Measurements from ENCODE around the gene MADCAM1.

Gene MADCAM1

DNA sequence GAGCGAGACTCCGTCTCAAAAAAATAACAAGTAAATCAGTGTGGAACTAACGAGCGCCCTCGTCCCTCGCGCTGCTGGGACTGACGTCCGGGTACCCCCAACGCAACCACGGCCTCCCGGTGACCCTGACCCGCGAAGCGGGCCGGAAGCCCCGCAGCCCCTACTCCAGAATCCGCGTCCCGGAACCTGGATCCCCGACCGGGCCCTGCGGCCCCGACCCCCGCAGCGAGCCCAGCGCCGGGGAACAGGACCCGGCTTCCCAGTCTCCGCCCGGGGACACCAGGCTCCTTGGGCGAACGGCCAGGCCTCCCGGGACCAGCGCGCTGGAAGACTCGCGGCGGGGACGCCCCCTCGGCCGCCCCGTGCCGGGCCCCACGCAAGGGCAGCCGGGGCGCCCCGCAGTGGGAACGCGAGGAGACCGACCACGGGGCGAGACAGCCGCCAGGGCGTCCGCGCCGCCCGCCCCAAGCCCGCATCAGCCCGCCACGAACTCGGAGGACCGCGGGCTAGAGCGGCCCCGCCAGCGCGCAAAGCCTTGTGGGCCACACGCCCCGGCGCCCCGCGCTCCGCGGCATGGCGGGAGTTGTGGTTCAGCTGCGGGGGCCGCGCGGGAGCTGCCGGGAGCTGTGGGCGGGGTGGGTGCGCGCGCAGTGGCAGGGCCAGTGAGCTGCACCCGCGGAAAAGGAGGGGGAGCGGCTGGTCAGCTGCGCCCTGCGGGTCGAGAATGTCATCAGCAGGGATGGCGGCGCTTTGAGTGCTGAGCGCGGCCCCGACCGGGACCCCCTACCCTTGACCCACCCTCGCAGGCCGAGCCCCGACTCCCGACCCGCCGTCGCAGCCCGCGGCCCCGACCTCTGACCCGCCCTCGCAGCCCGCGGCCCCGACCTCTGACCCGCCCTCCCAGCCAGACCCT, 7.5 kb upstream of the MADCAM1 start:
- DNase-seq, result peak; percentile 90

DNA sequence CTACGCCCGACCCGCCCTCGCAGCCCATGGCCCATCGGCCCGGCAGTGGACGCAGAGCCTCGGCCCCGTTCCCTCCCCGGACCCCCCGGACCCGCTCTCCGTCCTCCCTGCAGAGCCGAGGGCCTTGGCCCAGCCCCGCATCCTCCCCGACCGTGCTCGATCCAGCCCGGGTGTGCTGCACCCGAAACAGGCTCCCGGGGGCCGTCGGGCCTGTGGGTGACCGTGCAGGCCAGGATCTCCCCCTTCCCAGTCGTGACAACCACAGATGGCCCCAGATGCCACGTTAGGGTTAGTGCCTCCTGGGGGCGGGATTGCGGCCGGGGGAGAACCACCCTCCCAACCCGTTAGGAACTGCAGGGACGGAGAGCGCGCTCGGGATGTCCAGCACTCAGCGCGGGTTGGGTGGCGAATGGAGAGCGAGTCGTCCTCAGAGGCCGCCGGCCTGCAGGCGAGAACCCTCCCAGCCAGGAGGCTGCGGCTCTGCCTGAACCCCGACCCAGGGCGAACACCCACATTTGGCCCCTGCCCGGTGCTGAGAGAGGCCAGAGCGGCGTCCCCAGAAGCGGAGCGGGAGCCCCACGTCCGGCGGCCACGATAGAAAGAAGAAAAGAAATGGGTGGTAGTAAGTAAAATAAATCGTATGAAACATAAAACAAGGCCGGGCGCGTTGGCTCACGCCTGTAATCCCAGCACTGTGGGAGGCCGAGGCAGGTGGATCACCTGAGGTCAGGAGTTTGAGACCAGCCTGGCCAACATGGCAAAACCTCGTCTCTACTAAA, 6.7 kb upstream of the MADCAM1 start:
- no peak for DNase-seq

GRCh38 chr19:491146-491741, 5.0 kb upstream of the MADCAM1 start:
- no peak for DNase-seq

DNA sequence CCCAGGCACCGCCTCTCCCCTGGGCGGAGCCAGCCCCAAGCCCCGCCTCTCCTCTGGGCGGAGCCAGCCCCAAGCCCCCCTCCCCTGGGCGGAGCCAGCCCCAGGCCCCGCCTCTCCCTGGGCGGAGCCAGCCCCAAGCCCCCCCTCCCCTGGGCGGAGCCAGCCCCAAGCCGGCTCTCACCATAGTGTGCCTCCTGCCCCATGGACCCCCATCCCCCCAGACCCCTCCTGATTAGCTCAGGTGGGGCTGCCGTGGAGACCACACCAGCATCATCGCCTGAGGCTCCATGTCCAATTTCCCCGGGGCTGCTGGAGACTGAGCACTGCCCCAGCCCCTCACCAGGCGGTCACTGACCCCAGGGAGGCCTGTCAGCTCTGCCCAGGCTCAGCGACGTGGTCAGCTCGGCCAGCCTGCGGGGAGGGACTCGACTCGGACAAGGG, 4.2 kb upstream of the MADCAM1 start:
- no peak for DNase-seq

DNA sequence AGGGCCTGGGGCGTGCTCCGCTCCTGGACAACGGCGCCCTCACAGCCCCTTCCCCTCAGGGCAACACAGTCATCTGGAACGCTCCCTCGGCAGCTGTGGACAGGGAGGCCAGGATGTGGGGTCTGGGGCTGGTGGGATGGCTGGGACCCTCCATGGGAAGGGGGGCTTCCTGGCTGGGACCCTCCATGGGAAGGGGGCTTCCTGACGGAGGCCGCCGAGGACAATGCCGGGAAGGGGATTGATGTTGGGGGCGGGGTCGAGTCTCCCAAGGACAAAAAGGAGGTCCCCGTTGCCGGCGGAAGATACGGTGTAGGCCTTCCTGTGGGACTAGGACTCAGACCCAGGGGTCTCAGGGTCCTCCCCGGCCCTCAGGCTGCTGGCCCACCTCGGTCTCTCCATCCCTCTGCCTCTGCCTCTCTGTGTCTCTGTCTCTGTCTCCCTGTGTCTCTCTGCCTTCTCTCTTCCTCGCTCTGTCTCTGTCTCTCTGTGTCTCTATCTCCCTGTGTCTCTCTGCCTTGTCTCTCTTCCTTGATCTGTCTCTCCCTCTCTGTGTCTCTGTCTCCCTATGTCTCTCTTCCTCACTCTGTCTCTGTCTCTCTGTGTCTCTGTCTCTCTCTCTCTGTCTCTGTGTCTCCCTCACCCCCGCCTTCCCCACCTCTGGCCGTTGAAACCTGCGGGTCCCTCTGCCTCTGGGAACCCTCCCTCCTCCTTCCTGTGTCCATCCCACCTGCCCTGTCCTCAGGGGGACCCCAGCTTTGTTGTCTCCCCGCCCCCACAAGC, 2.7 kb upstream of the MADCAM1 start:
- no peak for DNase-seq

DNA sequence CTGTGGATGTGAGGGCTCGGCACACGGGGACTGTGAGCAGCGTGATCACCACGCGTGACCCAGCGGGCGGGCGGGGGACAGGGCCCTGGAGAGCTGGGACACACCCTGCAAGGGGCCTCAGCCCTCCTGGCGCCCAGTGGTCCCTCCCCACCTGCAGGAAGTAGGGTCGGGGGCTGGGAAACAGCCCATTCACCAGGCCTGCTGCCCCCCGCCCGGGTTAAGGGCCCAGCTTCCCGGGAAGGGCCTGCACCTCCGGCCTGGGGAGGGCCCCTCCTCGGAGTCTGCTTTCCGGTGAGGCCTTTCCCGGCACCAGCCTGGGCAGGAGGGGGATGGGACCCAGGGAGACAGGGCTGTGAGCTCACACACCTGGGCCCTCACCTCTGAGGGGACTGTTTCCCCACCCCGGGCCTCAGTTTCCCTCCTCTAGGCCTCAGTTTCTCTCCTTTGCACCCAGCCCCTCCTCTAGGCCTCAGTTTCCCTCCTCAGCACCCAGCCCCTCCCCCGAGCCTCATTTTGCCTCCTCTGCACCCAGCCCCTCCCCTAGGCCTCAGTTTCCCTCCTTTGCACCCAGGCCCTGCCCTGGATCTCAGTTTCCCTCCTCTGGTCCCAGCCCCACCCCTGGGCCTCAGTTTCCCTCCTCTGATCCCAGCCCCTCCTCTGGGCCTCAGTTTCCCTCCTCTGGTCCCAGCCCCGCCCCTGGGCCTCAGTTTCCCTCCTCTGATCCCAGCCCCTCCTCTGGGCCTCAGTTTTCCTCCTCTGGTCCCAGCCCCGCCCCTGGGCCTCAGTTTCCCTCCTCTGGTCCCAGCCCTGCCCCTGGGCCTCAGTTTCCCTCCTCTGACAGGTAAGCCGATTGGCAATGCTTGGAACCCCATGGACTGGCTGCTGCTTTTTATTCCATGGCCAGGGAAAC, 1.9 kb upstream of the MADCAM1 start:
- no peak for DNase-seq

DNA sequence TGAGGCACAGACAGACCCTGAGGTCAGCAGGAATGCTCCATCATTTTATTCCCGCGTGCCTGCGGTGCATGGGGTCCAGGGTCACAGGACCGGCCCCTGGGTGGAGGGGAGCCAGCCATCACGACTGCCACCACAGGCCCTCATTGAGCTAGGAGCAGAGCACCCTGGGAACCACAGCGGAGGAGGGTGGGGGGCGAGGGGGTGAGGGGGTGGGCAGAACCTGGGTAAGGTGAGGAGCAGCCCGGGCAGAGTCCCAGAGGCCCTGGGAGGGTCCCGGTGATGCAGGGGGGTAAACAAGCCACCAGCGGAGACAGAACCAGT, 1.2 kb upstream of the MADCAM1 start:
- DNase-seq, result no peak

- peak; percentile 35 for DNase-seq
Observed at GRCh38 chr19:495402-496111, 729 bp upstream of the MADCAM1 start.

DNA sequence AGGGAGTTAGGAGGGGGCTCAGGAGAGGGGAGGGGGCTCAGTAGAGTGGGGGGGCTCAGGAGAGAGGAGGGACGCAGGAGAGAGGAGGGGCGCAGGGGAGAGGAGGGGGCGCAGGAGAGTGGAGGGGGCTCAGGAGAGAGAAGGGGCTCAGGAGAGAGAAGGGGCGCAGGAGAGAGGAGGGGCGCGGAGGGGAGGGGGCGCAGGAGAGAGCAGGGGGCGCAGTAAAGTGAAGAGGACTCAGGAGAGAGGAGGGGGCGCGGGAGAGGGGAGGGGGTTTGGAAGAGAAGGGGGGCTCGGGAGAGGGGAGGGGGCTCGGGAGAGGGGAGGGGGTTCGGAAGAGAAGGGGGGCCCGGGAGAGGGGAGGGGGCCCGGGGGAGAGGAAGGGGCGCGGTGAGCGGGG, 700 bp downstream of the MADCAM1 start:
- no peak for DNase-seq

GRCh38 chr19:497491-497868, 1.2 kb downstream of the MADCAM1 start:
- no peak for DNase-seq

GRCh38 chr19:497869-498510, 1.7 kb downstream of the MADCAM1 start:
- DNase-seq, result no peak

DNA sequence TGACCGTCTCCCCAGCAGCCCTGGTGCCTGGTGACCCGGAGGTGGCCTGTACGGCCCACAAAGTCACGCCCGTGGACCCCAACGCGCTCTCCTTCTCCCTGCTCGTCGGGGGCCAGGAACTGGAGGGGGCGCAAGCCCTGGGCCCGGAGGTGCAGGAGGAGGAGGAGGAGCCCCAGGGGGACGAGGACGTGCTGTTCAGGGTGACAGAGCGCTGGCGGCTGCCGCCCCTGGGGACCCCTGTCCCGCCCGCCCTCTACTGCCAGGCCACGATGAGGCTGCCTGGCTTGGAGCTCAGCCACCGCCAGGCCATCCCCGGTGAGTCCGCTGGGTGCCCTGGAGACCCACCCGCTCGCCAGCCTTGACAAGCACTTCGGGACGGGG, 2.2 kb downstream of the MADCAM1 start:
- DNase-seq, result no peak

- no peak for DNase-seq
Observed at GRCh38 chr19:498977-499623, 2.8 kb downstream of the MADCAM1 start.

DNA sequence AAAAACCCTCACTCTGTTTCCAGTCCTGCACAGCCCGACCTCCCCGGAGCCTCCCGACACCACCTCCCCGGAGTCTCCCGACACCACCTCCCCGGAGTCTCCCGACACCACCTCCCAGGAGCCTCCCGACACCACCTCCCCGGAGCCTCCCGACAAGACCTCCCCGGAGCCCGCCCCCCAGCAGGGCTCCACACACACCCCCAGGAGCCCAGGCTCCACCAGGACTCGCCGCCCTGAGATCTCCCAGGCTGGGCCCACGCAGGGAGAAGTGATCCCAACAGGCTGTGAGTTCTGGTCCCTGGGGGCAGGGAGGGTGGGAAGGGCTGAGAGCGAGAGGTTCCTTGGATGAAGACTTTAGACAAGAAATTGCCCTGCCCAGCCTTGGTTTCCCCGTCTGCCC, 5.4 kb downstream of the MADCAM1 start:
- DNase-seq, result no peak

DNA sequence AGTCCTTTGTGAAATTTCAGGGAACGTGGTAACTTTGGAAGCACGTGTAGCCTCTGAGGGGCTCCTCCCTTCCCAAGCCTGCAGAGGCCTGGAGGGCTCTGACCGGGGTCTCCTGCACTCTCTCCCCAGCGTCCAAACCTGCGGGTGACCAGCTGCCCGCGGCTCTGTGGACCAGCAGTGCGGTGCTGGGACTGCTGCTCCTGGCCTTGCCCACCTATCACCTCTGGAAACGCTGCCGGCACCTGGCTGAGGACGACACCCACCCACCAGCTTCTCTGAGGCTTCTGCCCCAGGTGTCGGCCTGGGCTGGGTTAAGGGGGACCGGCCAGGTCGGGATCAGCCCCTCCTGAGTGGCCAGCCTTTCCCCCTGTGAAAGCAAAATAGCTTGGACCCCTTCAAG, 8.3 kb downstream of the MADCAM1 start:
- no peak for DNase-seq

GRCh38 chr19:506404-507285, 10.4 kb downstream of the MADCAM1 start:
- peak; percentile 97 for DNase-seq

GRCh38 chr19:507286-508203, 11.3 kb downstream of the MADCAM1 start, which contains the start of gene TPGS1:
TSS of gene TPGS1 (plus strand) at chr19:507497. CDS start at chr19:507507, 10 bp downstream.
- DNase-seq, result no peak

All from central memory CD4-positive, alpha-beta T cell (primary cell).